Caco-2 (cell line): ENCODE measurements around the gene EIF2S2. TPM values are rescaled to one million over a fixed set of nuclear protein-coding genes. Genes with fewer than 3 reads are reported as not detected.

Experiments
- BruUV-seq: library from RNA; stranded (reverse); fragments of 400-500 nt; replicated peaks from 2 replicates; lab custom pipeline; 2021; lab: Mats Ljungman, UMichigan
- CTCF ChIA-PET: fragments of 300-600 bp; sonication (Branson Sonifier 250); formaldehyde crosslinking; loops from one replicate; lab custom pipeline; 2022; ENCODE audit warnings: antibody characterized with exemption; lab: Charles Lee
- POLR2A ChIA-PET: fragments of 300-600 bp; sonication (Branson Sonifier 250); formaldehyde crosslinking; loops from one replicate; lab custom pipeline; 2022; ENCODE audit warnings: antibody characterized with exemption; lab: Charles Lee
- DNase-seq, 2 experiments: peaks; one replicate each; pipeline versions ENCODE4 v3.0.0 to v3.0.0-alpha.2; 2020 to 2022
- H3K27me3 ChIP-seq: replicated peaks from 2 replicates; pipeline ENCODE4 v1.6.0; 2011; ENCODE audit warnings: low read length; ENCODE audit not compliant: control insufficient read depth, insufficient read depth
- H3K36me3 ChIP-seq: 2 replicates; pipeline ENCODE4 v1.5.1; 2011; ENCODE audit warnings: low read length; ENCODE audit not compliant: control insufficient read depth, insufficient read depth
- H3K4me1 ChIP-seq: fragments of 250-450 bp; sonication (Bioruptor Pico); 2 replicates; pipeline ENCODE4 v1.5.1; 2020; ENCODE audit warnings: mild to moderate bottlenecking
- H3K4me3 ChIP-seq: 2 replicates; pipeline ENCODE4 v1.5.1; 2011; ENCODE audit warnings: low read depth, mild to moderate bottlenecking, control low read depth, low read length
- H3K9me3 ChIP-seq: fragments of 250-450 bp; sonication (Bioruptor Pico); 2 replicates; pipeline ENCODE4 v1.5.1; 2020; ENCODE audit warnings: mild to moderate bottlenecking, moderate library complexity
- H3K27ac Mint-ChIP-seq: one replicate; pipeline ENCODE4 v1.8.0; 2022; ENCODE audit warnings: mixed read lengths; ENCODE audit not compliant: unreplicated experiment
- H3K27me3 Mint-ChIP-seq: one replicate; pipeline ENCODE4 v1.8.0; 2022; ENCODE audit warnings: mixed read lengths; ENCODE audit not compliant: insufficient read depth, unreplicated experiment
- H3K36me3 Mint-ChIP-seq: one replicate; pipeline ENCODE4 v1.8.0; 2022; ENCODE audit warnings: mild to moderate bottlenecking, mixed read lengths; ENCODE audit not compliant: insufficient read depth, unreplicated experiment
- H3K4me1 Mint-ChIP-seq: one replicate; pipeline ENCODE4 v1.8.0; 2022; ENCODE audit warnings: low read depth, mixed read lengths; ENCODE audit not compliant: unreplicated experiment
- H3K4me3 Mint-ChIP-seq: one replicate; pipeline ENCODE4 v1.8.0; 2022; ENCODE audit warnings: mild to moderate bottlenecking, moderate library complexity, mixed read lengths; ENCODE audit not compliant: unreplicated experiment
- H3K9me3 Mint-ChIP-seq: one replicate; pipeline ENCODE4 v1.8.0; 2022; ENCODE audit warnings: mixed read lengths; ENCODE audit not compliant: unreplicated experiment
- intact Hi-C: fragments of 100-400 bp; cut with micrococcal nuclease; formaldehyde crosslinking; loops from one replicate; pipeline ENCODE4 v1.10.0; 2022; ENCODE audit not compliant: unreplicated experiment
- total RNA-seq: library from RNA; stranded (reverse); gene quantifications from 2 replicates; pipeline ENCODE4 v1.2.3, GENCODE V29; 2022
- TF ChIP-seq, protein P1 (sequence below), 2 experiments: fragments of 200-600 bp in 1 of 2; IDR thresholded peaks; 1 replicate in 1 of 2; 2 replicates in 1 of 2; pipeline versions ENCODE4 v1.5.1 to v1.8.0; 2011 to 2022; ENCODE audit warnings: antibody characterized with exemption in 1 of 2, control low read depth in 1 of 2, inconsistent platforms in 1 of 2, low read depth in 1 of 2, low read length in 1 of 2, mild to moderate bottlenecking in 1 of 2, moderate library complexity in 1 of 2; ENCODE audit not compliant: insufficient read depth in 1 of 2, severe bottlenecking in 1 of 2, unreplicated experiment in 1 of 2

EIF2S2 gene
- total RNA-seq, 1 experiment from 2014 or later, result 299 TPM

DNA sequence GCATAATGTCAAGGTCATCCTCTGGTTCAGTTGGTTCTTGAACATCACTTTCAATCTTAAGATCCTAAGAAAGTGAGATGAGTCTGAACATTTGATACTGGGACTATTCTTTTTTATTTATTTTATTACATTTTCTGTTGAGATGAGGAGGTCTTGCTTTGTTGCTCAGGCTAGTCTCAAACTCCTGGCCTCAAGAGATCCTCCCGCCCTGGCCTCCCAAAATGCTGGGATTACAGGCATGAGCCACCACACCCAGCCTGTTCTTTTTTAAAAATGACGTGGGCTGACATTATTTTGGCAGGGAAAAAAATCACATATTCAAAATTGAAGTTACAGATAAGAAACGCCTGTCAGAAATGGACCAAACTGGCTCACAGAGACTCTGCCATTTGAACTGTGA is 13.5 kb downstream of the EIF2S2 start:
- no peak overlapping the region for H3K4me3 ChIP-seq
- Mint-ChIP-seq H3K9me3 (no peaks in the 10 kb centered on the region), H3K27ac (no peak overlapping the region), H3K4me1 (no peaks in the 10 kb centered on the region), H3K36me3 (peaks cover 100% of the 10 kb centered on the region), H3K27me3 (no peaks in the 10 kb centered on the region), H3K4me3 (no peak overlapping the region)
- no peaks in the 10 kb centered on the region for H3K9me3 ChIP-seq
- CTCF ChIA-PET, result no interaction called here
- intact Hi-C loops, result no loop called here
- DNase-seq, result no peak
- BruUV-seq, result no TSS peak
- no peaks in the 10 kb centered on the region for H3K4me1 ChIP-seq
- TF ChIP-seq, protein P1, sequence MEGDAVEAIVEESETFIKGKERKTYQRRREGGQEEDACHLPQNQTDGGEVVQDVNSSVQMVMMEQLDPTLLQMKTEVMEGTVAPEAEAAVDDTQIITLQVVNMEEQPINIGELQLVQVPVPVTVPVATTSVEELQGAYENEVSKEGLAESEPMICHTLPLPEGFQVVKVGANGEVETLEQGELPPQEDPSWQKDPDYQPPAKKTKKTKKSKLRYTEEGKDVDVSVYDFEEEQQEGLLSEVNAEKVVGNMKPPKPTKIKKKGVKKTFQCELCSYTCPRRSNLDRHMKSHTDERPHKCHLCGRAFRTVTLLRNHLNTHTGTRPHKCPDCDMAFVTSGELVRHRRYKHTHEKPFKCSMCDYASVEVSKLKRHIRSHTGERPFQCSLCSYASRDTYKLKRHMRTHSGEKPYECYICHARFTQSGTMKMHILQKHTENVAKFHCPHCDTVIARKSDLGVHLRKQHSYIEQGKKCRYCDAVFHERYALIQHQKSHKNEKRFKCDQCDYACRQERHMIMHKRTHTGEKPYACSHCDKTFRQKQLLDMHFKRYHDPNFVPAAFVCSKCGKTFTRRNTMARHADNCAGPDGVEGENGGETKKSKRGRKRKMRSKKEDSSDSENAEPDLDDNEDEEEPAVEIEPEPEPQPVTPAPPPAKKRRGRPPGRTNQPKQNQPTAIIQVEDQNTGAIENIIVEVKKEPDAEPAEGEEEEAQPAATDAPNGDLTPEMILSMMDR (IDR thresholded peaks at IDR 0.05; ENCODE audit: insufficient read depth in 1 of 2, low read depth in 1 of 2, low read length in 1 of 2, severe bottlenecking in 1 of 2, unreplicated experiment in 1 of 2), result no peak
- POLR2A ChIA-PET, result interaction anchor here (0.6 kb wide), 1 partner anchor 764 kb away, joined by 4 read pairs; no protein-coding TSS in a partner anchor
- H3K27me3 ChIP-seq, result no peaks in the 10 kb centered on the region
- H3K36me3 ChIP-seq, result peaks cover 17% of the 10 kb centered on the region

DNA sequence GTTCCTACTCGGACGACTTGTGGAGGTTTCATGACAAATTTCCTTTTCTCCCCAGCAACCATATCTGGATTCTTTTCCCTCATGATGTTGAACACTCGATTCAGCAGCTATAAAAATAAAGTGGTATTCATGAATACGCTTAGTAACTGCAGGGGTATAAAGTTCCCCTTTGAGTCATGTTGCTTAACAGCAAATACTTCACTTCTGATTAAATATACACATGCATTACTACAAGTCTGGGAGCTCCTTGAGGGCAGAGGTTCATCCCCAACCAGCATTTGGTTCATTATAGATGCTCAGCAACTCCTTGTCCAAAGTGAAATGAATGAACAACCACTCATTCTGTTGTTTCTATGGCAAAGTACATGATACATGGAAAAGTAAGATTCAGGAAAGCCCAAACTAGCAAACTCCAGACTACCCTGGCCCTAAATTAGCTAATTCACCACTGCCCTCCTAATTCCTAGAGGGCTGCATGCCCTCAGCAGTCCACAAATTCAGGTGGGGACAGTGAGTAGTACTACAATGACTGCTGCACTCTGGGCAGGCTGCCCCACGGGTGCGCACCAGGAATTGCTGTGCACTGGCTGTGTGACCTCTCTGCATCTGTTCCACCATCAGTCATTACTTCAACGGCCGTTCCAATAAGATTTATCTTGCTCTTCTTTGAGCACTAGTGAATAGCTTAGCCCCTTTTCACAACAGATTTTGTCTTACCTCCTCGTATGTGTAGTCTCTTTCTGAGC is 15.2 kb downstream of the EIF2S2 start:
- no peak overlapping the region for H3K4me3 Mint-ChIP-seq
- H3K27ac Mint-ChIP-seq, result no peak overlapping the region
- no TSS peak for BruUV-seq
- Histone ChIP-seq H3K4me3 (no peak overlapping the region), H3K27me3 (no peaks in the 10 kb centered on the region), H3K36me3 (peaks cover 17% of the 10 kb centered on the region), H3K4me1 (no peaks in the 10 kb centered on the region), H3K9me3 (no peaks in the 10 kb centered on the region)
- no peaks in the 10 kb centered on the region for H3K4me1 Mint-ChIP-seq
- intact Hi-C loops, result no loop called here
- TF ChIP-seq, protein P1 (IDR thresholded peaks at IDR 0.05; ENCODE audit: insufficient read depth in 1 of 2, low read depth in 1 of 2, low read length in 1 of 2, severe bottlenecking in 1 of 2, unreplicated experiment in 1 of 2), result no peak
- no peak for DNase-seq
- no peaks in the 10 kb centered on the region for H3K27me3 Mint-ChIP-seq
- H3K36me3 Mint-ChIP-seq, result peaks cover 100% of the 10 kb centered on the region
- H3K9me3 Mint-ChIP-seq, result no peaks in the 10 kb centered on the region
- POLR2A ChIA-PET, result interaction anchor here (0.5 to 1.7 kb wide), 4 partner anchors 11 to 413 kb away, joined by 3 to 8 read pairs (median 4); partner anchors contain the start of genes EIF2S2 and RALY
- CTCF ChIA-PET, result no interaction called here

DNA sequence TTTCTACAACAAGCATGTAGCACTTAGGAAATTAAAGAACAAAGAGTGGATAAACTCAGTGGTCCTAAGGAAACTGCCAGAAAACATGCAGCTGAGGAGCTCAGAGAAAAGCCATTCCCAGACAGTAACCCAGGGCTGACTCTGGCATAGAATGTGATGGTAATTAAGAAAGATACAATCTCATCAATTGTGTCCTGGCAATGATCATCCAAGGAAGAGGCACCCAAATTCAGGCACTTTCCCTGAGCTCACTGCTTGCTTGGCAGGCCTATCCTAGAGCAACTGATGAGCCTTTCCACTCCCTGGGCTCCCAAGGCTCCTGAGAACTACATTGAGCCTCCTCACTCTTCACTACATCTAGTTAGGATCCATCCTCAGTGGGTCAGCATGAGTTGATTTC is 16.2 kb downstream of the EIF2S2 start:
- Histone ChIP-seq H3K4me1 (no peaks in the 10 kb centered on the region), H3K27me3 (no peaks in the 10 kb centered on the region), H3K36me3 (peaks cover 17% of the 10 kb centered on the region), H3K4me3 (no peak overlapping the region), H3K9me3 (no peaks in the 10 kb centered on the region)
- DNase-seq, result peak in 1 of 2 experiments; percentile 35
- H3K27ac Mint-ChIP-seq, result no peak overlapping the region
- no peaks in the 10 kb centered on the region for H3K4me1 Mint-ChIP-seq
- BruUV-seq, result no TSS peak
- ChIA-PET CTCF (interaction anchor here (1.5 kb wide), 1 partner anchor 16 kb away, joined by 4 read pairs; the partner anchor contains the start of gene EIF2S2), POLR2A (interaction anchor here (1.7 kb wide), 1 partner anchor 12 kb away, joined by 4 read pairs; no protein-coding TSS in a partner anchor)
- peaks cover 100% of the 10 kb centered on the region for H3K36me3 Mint-ChIP-seq
- H3K9me3 Mint-ChIP-seq, result no peaks in the 10 kb centered on the region
- no peak overlapping the region for H3K4me3 Mint-ChIP-seq
- TF ChIP-seq, protein P1 (IDR thresholded peaks at IDR 0.05; ENCODE audit: insufficient read depth in 1 of 2, low read depth in 1 of 2, low read length in 1 of 2, severe bottlenecking in 1 of 2, unreplicated experiment in 1 of 2), result no peak
- H3K27me3 Mint-ChIP-seq, result no peaks in the 10 kb centered on the region
- intact Hi-C loops, result no loop called here
